Lung microvascular endothelial cell (primary cell): Measurements from ENCODE around the gene CCDC51. TPM values are rescaled to one million over a fixed set of nuclear protein-coding genes. Genes with fewer than 3 reads are reported as not detected.

Source experiments
- total RNA-seq: library from RNA; depleted of rRNA; stranded (reverse); fragments of >200 nt; gene quantifications from 2 replicates; pipeline ENCODE4 v1.2.1, GENCODE V29; 2014

The CCDC51 gene
- total RNA-seq, 1 donor from 2014 or later: 10.1 TPM

Other genes starting within 250 kb of the CCDC51 start
- gene CAMP, start 216.6 kb downstream of the CCDC51 start, total RNA-seq: not detected in 2 replicates
- gene ZNF589, start 199.0 kb downstream of the CCDC51 start, total RNA-seq: 1.8 and 2.0 TPM in 2 replicates
- 11.3 and 16.3 TPM in 2 replicates for gene NME6, start 138.8 kb downstream of the CCDC51 start, total RNA-seq
- not detected in 2 replicates for gene SPINK8, start 106.5 kb downstream of the CCDC51 start, total RNA-seq
- gene FBXW12, start 67.9 kb downstream of the CCDC51 start, total RNA-seq: not detected in 2 replicates
- 16.1 and 17.0 TPM in 2 replicates for gene PLXNB1, start 10.0 kb downstream of the CCDC51 start, total RNA-seq
- 237 and 246 TPM in 2 replicates for gene TMA7, start 138 bp upstream of the CCDC51 start, total RNA-seq
- gene ATRIP, start 6.6 kb upstream of the CCDC51 start, total RNA-seq: 3.7 and 4.6 TPM in 2 replicates
- gene SHISA5, start 64.1 kb upstream of the CCDC51 start, total RNA-seq: 65.6 and 68.5 TPM in 2 replicates
- gene PFKFB4, start 116.7 kb upstream of the CCDC51 start, total RNA-seq: 0.60 and 1.5 TPM in 2 replicates
- gene UCN2, start 123.7 kb upstream of the CCDC51 start, total RNA-seq: not detected in 2 replicates
- gene COL7A1, start 155.2 kb upstream of the CCDC51 start, total RNA-seq: under 0.01 and 0.22 TPM in 2 replicates
- gene UQCRC1, start 169.5 kb upstream of the CCDC51 start, total RNA-seq: 187 and 249 TPM in 2 replicates
- not detected in 2 replicates for gene TMEM89, start 181.7 kb upstream of the CCDC51 start, total RNA-seq
- gene SLC26A6, start 195.3 kb upstream of the CCDC51 start, total RNA-seq: 8.3 and 9.7 TPM in 2 replicates
- gene CELSR3, start 222.8 kb upstream of the CCDC51 start, total RNA-seq: 0.20 and 0.22 TPM in 2 replicates
- 4.2 and 5.2 TPM in 2 replicates for gene NCKIPSD, start 245.8 kb upstream of the CCDC51 start, total RNA-seq